GM04504 (cell line): ENCODE measurements around the gene ARHGAP10.
"Not testable (repeated sequence)": the region's sequence is repeated elsewhere in the genome, so short reads cannot be mapped to it uniquely, and the experiment has no call there.

Experiments used
- DNase-seq: peaks from one replicate; pipeline ENCODE4 v3.0.0-alpha.2; 2012; ENCODE audit warnings: low read depth

The ARHGAP10 gene

GRCh38 chr4:147847751-147848590 is 116.1 kb downstream of the ARHGAP10 start:
- DNase-seq = no peak

GRCh38 chr4:147848634-147849033 is 116.7 kb downstream of the ARHGAP10 start:
- DNase-seq = no peak

- DNase-seq = no peak
Observed at GRCh38 chr4:147851135-147851534, 119.2 kb downstream of the ARHGAP10 start.

- DNase-seq = peak; percentile 67
Observed at GRCh38 chr4:147853706-147854105, 121.8 kb downstream of the ARHGAP10 start.

- no peak for DNase-seq
Observed at GRCh38 chr4:147854154-147854553, 122.3 kb downstream of the ARHGAP10 start.

- DNase-seq = no peak
Observed at GRCh38 chr4:147855571-147856009, 123.7 kb downstream of the ARHGAP10 start.

GRCh38 chr4:147860960-147861359 is 129.1 kb downstream of the ARHGAP10 start:
- no peak for DNase-seq

- DNase-seq = no peak
Observed at GRCh38 chr4:147862043-147862692, 130.3 kb downstream of the ARHGAP10 start.

GRCh38 chr4:147863111-147863747 is 131.3 kb downstream of the ARHGAP10 start:
- no peak for DNase-seq

GRCh38 chr4:147863808-147864472 is 132.1 kb downstream of the ARHGAP10 start:
- DNase-seq = no peak

GRCh38 chr4:147864607-147865006 is 132.7 kb downstream of the ARHGAP10 start:
- no peak for DNase-seq

- DNase-seq = no peak
Observed at GRCh38 chr4:147865926-147866325, 134.0 kb downstream of the ARHGAP10 start.

- DNase-seq = peak; percentile 79
Observed at GRCh38 chr4:147866532-147867271, 134.8 kb downstream of the ARHGAP10 start.

- DNase-seq = no peak
Observed at GRCh38 chr4:147874109-147874508, 142.2 kb downstream of the ARHGAP10 start.

- DNase-seq = no peak
Observed at GRCh38 chr4:147877308-147877771, 145.5 kb downstream of the ARHGAP10 start.

- no peak for DNase-seq
Observed at GRCh38 chr4:147879676-147880075, 147.8 kb downstream of the ARHGAP10 start.

- DNase-seq = no peak
Observed at GRCh38 chr4:147880511-147880910, 148.6 kb downstream of the ARHGAP10 start.

GRCh38 chr4:147884536-147884935 is 152.6 kb downstream of the ARHGAP10 start:
- DNase-seq = no peak

GRCh38 chr4:147885216-147885615 is 153.3 kb downstream of the ARHGAP10 start:
- DNase-seq = not testable (repeated sequence)

- DNase-seq = no peak
Observed at GRCh38 chr4:147891476-147892115, 159.7 kb downstream of the ARHGAP10 start.

GRCh38 chr4:147899512-147899911 is 167.6 kb downstream of the ARHGAP10 start:
- DNase-seq = no peak
